Smooth muscle cell (in vitro differentiated cells): Measurements from ENCODE around the gene SHOC1. TPM values are rescaled to one million over a fixed set of nuclear protein-coding genes. Genes with fewer than 3 reads are reported as not detected.

Source experiments
- DNase-seq: peaks from one replicate; lab custom pipeline; 2025; ENCODE audit not compliant: unreplicated experiment; lab: John Stamatoyannopoulos, UW
- H2AFZ ChIP-seq: fragments of 200-600 bp; sonication (generic); 2 replicates; pipeline ENCODE4 v1.6.0; 2016; ENCODE audit warnings: antibody characterized with exemption, low read depth, mild to moderate bottlenecking
- H3F3A ChIP-seq: fragments of 200-600 bp; sonication (generic); 2 replicates; pipeline ENCODE4 v1.6.0; 2017; ENCODE audit warnings: antibody characterized with exemption, low read depth
- H3K27ac ChIP-seq: fragments of 200-600 bp; sonication (generic); 2 replicates; pipeline ENCODE4 v1.5.1; 2016; ENCODE audit warnings: low read depth, mild to moderate bottlenecking
- H3K27me3 ChIP-seq: fragments of 200-600 bp; sonication (generic); 2 replicates; pipeline ENCODE4 v1.6.1; 2016; ENCODE audit warnings: low read depth, mild to moderate bottlenecking
- H3K36me3 ChIP-seq: fragments of 200-600 bp; sonication (generic); 2 replicates; pipeline ENCODE4 v1.5.1; 2016; ENCODE audit warnings: low read depth
- H3K4me1 ChIP-seq: fragments of 200-600 bp; sonication (generic); 2 replicates; pipeline ENCODE4 v1.5.1; 2016; ENCODE audit warnings: low read depth
- H3K4me2 ChIP-seq: fragments of 200-600 bp; sonication (generic); 2 replicates; pipeline ENCODE4 v1.6.0; 2016; ENCODE audit warnings: mild to moderate bottlenecking
- H3K4me3 ChIP-seq: fragments of 200-600 bp; sonication (generic); 2 replicates; pipeline ENCODE4 v1.5.1; 2016; ENCODE audit warnings: mild to moderate bottlenecking
- H3K79me2 ChIP-seq: fragments of 200-600 bp; sonication (generic); 2 replicates; pipeline ENCODE4 v1.6.0; 2016; ENCODE audit warnings: low read depth, mild to moderate bottlenecking
- H3K9ac ChIP-seq: fragments of 200-600 bp; sonication (generic); 2 replicates; pipeline ENCODE4 v1.6.0; 2016; ENCODE audit warnings: low read depth
- H3K9me3 ChIP-seq: fragments of 200-600 bp; sonication (generic); replicated peaks from 2 replicates; pipeline ENCODE4 v1.5.1; 2016; ENCODE audit warnings: low read depth
- H4K20me1 ChIP-seq: fragments of 200-600 bp; sonication (generic); 2 replicates; pipeline ENCODE4 v1.6.0; 2016; ENCODE audit warnings: low read depth
- WGBS: methylation state at CpG from one replicate; pipeline ENCODE4 v1.1.7; 2016; ENCODE audit warnings: low lambda C conversion rate; 5-methylcytosine and 5-hydroxymethylcytosine counted together
- polyA plus RNA-seq: library from polyadenylated mRNA; unstranded; fragments of >200 nt; fragmentation: Nextera tagmentation; extraction: Ambion mirVana; gene quantifications from 2 replicates; pipeline ENCODE4 v1.2.1, GENCODE V29; 2016
- total RNA-seq: library from RNA; depleted of rRNA; stranded (reverse); fragments of >200 nt; gene quantifications from 2 replicates; pipeline ENCODE4 v1.2.3, GENCODE V29; 2014
- TF ChIP-seq, protein P1 (sequence below): fragments of 200-600 bp; sonication (generic); IDR thresholded peaks from 2 replicates; pipeline ENCODE4 v1.5.1; 2017; ENCODE audit warnings: borderline replicate concordance, mild to moderate bottlenecking, antibody characterized with exemption; ENCODE audit not compliant: insufficient read depth, poor library complexity, severe bottlenecking

Gene SHOC1
- total and polyA plus RNA-seq, 2 experiments from 2014 or later: not detected

DNA sequence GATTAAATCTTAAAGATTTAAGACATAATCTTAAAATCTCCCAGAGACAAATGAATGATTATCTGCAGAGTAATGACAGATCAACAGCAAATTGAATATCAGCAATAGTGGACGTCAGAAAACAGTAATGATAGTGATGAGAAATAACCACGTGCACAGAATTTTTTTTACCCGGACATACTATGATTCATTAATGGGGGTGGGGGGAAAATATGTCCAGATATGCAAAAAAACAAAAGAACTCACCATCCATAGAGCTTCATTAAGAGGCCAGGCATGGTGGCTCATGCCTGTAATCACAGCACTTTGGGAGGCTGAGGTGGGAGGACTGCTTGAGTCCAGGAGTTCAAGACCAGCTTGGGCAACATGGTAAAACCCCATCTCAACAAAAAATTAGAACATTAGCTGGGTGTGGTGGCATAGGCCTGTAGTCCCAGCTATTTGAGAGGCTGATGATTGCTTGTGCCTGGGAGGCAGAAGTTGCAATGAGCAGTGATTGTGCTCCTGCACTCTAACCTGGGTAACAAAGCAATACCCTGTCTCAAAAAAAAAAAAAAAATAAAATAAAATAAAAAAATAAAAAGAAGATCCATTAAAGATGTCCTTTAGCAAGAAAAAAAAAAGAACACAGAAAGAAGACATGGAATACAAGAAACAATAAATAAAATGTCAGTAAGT lies 30.9 kb upstream of the SHOC1 start:
- Histone ChIP-seq H3K4me2 (no peak overlapping the region), H3K27ac (no peak overlapping the region), H3K79me2 (no peaks in the 10 kb centered on the region), H3K27me3 (no peaks in the 10 kb centered on the region), H3K36me3 (no peaks in the 10 kb centered on the region), H3K4me3 (no peak overlapping the region), H2AFZ (no peak overlapping the region), H3K9ac (no peak overlapping the region), H3K4me1 (no peaks in the 10 kb centered on the region), H3K9me3 (no peaks in the 10 kb centered on the region), H3F3A (no peaks in the 10 kb centered on the region), H4K20me1 (no peaks in the 10 kb centered on the region)
- 72% methylated on average over 3 of the region's 3 CpGs for WGBS
- DNase-seq: no peak
- TF ChIP-seq, protein P1, sequence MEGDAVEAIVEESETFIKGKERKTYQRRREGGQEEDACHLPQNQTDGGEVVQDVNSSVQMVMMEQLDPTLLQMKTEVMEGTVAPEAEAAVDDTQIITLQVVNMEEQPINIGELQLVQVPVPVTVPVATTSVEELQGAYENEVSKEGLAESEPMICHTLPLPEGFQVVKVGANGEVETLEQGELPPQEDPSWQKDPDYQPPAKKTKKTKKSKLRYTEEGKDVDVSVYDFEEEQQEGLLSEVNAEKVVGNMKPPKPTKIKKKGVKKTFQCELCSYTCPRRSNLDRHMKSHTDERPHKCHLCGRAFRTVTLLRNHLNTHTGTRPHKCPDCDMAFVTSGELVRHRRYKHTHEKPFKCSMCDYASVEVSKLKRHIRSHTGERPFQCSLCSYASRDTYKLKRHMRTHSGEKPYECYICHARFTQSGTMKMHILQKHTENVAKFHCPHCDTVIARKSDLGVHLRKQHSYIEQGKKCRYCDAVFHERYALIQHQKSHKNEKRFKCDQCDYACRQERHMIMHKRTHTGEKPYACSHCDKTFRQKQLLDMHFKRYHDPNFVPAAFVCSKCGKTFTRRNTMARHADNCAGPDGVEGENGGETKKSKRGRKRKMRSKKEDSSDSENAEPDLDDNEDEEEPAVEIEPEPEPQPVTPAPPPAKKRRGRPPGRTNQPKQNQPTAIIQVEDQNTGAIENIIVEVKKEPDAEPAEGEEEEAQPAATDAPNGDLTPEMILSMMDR: no peak

DNA sequence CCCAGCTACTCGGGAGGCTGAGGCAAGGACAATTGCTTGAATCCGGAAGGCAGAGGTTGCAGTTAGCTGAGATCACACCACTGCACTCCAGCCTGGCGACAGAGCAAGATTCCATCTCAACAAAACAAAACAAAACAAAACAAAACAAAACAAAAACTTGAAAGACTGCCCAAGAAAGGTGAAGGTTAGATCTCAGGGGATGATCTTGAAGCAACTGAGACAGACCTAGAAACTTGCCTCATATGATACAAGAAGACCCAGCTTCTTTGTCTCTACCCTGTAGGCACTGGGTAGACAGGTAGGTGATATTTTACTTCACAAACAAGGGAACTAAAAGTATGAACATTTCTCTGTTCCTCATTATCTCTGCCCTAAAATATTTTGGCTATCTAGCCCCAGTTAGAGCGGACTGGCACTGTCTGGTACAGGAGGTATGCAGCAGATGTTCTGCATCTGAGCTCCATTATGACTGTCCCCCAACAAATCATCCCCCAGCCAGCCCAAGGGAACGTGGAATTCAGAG lies 26.3 kb upstream of the SHOC1 start:
- no peak overlapping the region for H2AFZ ChIP-seq
- H3F3A ChIP-seq: no peaks in the 10 kb centered on the region
- TF ChIP-seq, protein P1: no peak
- no peaks in the 10 kb centered on the region for H4K20me1 ChIP-seq
- no peak overlapping the region for H3K4me3 ChIP-seq
- H3K4me1 ChIP-seq: no peaks in the 10 kb centered on the region
- H3K27me3 ChIP-seq: no peaks in the 10 kb centered on the region
- H3K36me3 ChIP-seq: no peaks in the 10 kb centered on the region
- H3K79me2 ChIP-seq: no peaks in the 10 kb centered on the region
- no peaks in the 10 kb centered on the region for H3K9me3 ChIP-seq
- DNase-seq: no peak
- no peak overlapping the region for H3K9ac ChIP-seq
- no peak overlapping the region for H3K4me2 ChIP-seq
- WGBS: 77% methylated on average over 5 of the region's 5 CpGs
- H3K27ac ChIP-seq: no peak overlapping the region

DNA sequence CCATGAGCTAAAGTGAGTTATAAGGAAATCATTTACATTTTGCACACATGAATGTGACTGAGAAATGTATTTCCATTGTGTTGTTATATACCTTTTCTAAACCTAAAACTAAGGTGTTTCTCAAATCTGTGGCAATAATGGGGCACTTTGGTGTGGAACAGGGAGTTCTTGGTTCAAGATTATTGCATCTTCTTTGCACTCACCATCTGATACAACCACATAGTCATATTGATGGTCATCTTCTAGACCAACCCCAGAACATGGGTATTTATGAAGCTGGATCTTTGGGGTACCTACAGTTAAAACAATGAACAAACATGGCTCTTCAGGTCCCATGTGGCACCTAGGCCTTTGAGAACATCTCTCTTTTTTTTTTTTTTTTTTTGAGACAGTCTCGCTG lies 24.6 kb upstream of the SHOC1 start:
- Histone ChIP-seq H3K9ac (no peak overlapping the region), H4K20me1 (no peaks in the 10 kb centered on the region), H2AFZ (no peak overlapping the region), H3F3A (no peaks in the 10 kb centered on the region), H3K4me3 (no peak overlapping the region), H3K4me2 (no peak overlapping the region), H3K36me3 (no peaks in the 10 kb centered on the region), H3K9me3 (no peaks in the 10 kb centered on the region), H3K4me1 (no peaks in the 10 kb centered on the region), H3K27me3 (no peaks in the 10 kb centered on the region), H3K27ac (no peak overlapping the region), H3K79me2 (no peaks in the 10 kb centered on the region)
- WGBS: 86% methylated on average over 1 of the region's 1 CpG
- DNase-seq: no peak
- TF ChIP-seq, protein P1: no peak
